Panc1 (cell line): ENCODE measurements around the gene AP5B1. TPM values are rescaled to one million over a fixed set of nuclear protein-coding genes. Genes with fewer than 3 reads are reported as not detected.
A peak's percentile ranks its signal among the peaks of the same experiment; 100 is the strongest.

Experiments
- ATAC-seq: fragments of 200-7000 bp; cut with Tn5 transposase; 2 replicates; pipeline ENCODE4 v1.9.1; 2020; ENCODE audit warnings: mild to moderate bottlenecking, moderate library complexity
- BruUV-seq: library from RNA; stranded (reverse); fragments of 400-500 nt; replicated peaks from 2 replicates; lab custom pipeline; 2021; lab: Mats Ljungman, UMichigan
- CTCF ChIA-PET: fragments of 300-600 bp; sonication (Branson Sonifier 250); formaldehyde crosslinking; loops from one replicate; lab custom pipeline; 2022; ENCODE audit warnings: antibody characterized with exemption; lab: Charles Lee
- POLR2A ChIA-PET: fragments of 300-600 bp; sonication (Branson Sonifier 250); formaldehyde crosslinking; loops from one replicate; lab custom pipeline; 2022; ENCODE audit warnings: antibody characterized with exemption; lab: Charles Lee
- DNase-seq: peaks from one replicate; pipeline ENCODE4 v3.0.0-alpha.2; 2010; ENCODE audit warnings: low read depth, low spot score
- H3K27ac ChIP-seq: 2 replicates; pipeline ENCODE4 v1.5.1; 2011; ENCODE audit warnings: mild to moderate bottlenecking, low read length, inconsistent platforms
- H3K27me3 ChIP-seq: fragments of 200-500 bp; sonication (Bioruptor generic); 2 replicates; pipeline ENCODE4 v1.6.0; 2014; ENCODE audit warnings: low read length, inconsistent platforms; ENCODE audit not compliant: control insufficient read depth, insufficient read depth
- H3K36me3 ChIP-seq: fragments of 200-500 bp; sonication (Bioruptor generic); 2 replicates; pipeline ENCODE4 v1.5.1; 2014; ENCODE audit warnings: inconsistent platforms, mild to moderate bottlenecking, low read length, moderate library complexity; ENCODE audit not compliant: control insufficient read depth, insufficient read depth
- H3K4me1 ChIP-seq: 2 replicates; pipeline ENCODE4 v1.5.1; 2011; ENCODE audit warnings: inconsistent platforms, mild to moderate bottlenecking, low read length, moderate library complexity; ENCODE audit not compliant: control insufficient read depth, insufficient read depth
- H3K4me3 ChIP-seq, 2 experiments: 2 replicates each; pipeline ENCODE4 v1.5.1; 2011 to 2012; ENCODE audit warnings: low read depth in 2 of 2, low read length in 2 of 2, mild to moderate bottlenecking in 2 of 2, inconsistent platforms in 1 of 2, moderate library complexity in 1 of 2
- H3K9me3 ChIP-seq: fragments of 200-500 bp; sonication (Bioruptor generic); 2 replicates; pipeline ENCODE4 v1.5.1; 2014; ENCODE audit warnings: low read depth, mild to moderate bottlenecking, inconsistent platforms, low read length, moderate library complexity; ENCODE audit not compliant: control insufficient read depth, insufficient read depth
- CTCF ChIP-seq: fragments of 450-650 bp; IDR thresholded peaks from 2 replicates; pipeline ENCODE4 v1.5.1; 2017; ENCODE audit warnings: mild to moderate bottlenecking
- POLR2AphosphoS5 ChIP-seq: IDR thresholded peaks from 2 replicates; pipeline ENCODE4 v1.6.1; 2012; ENCODE audit warnings: mild to moderate bottlenecking, low read depth, low read length, moderate library complexity
- REST ChIP-seq, 2 experiments: IDR thresholded peaks; 2 replicates each; pipeline ENCODE4 v1.6.1; 2011 to 2012; ENCODE audit warnings: low read depth in 2 of 2, control low read depth in 1 of 2, low read length in 1 of 2, mild to moderate bottlenecking in 1 of 2, moderate library complexity in 1 of 2; ENCODE audit not compliant: insufficient read depth in 1 of 2
- SIN3A ChIP-seq: IDR thresholded peaks from 2 replicates; pipeline ENCODE4 v1.6.1; 2012; ENCODE audit warnings: low read depth, mild to moderate bottlenecking, low read length, moderate library complexity, borderline replicate concordance; ENCODE audit not compliant: insufficient read depth
- TCF7L2 ChIP-seq: IDR thresholded peaks from 2 replicates; pipeline ENCODE4 v1.6.1; 2011; ENCODE audit warnings: mild to moderate bottlenecking, low read depth, low read length, inconsistent platforms
- in situ Hi-C: cut with HindIII; loops from 2 replicates; pipeline ENCODE4 v1.10.0; 2016; ENCODE audit warnings: low sequenced_read_pairs, low pct_unique_long_range_greater_than_20kb
- intact Hi-C: fragments of 100-400 bp; cut with micrococcal nuclease; formaldehyde crosslinking; loops from one replicate; pipeline ENCODE4 v1.10.0; 2022; ENCODE audit not compliant: unreplicated experiment
- total RNA-seq: library from RNA; stranded (reverse); gene quantifications from one replicate; pipeline ENCODE4 v1.2.1, GENCODE V29; 2021; ENCODE audit not compliant: unreplicated experiment

The AP5B1 gene
- total RNA-seq, 1 experiment from 2014 or later: 35.0 TPM

- H3K9me3 ChIP-seq: no peaks in the 10 kb centered on the region
- ChIA-PET POLR2A (no interaction called here), CTCF (interaction anchor here (0.5 to 2.3 kb wide), 3 partner anchors 26 to 143 kb away, joined by 3 to 24 read pairs (median 3); no protein-coding TSS in a partner anchor)
- 0 out of 2 replicates have a peak overlapping the region, but pooled peaks have one; percentile 3 for H3K27ac ChIP-seq
- peak overlapping the region; percentile 46 to 83 for H3K4me3 ChIP-seq
- no peak for TF ChIP-seq POLR2AphosphoS5
- TF ChIP-seq CTCF: peak; percentile 85
- H3K4me1 ChIP-seq: peaks cover 10% of the 10 kb centered on the region
- H3K36me3 ChIP-seq: peaks cover 3% of the 10 kb centered on the region; the same call in 1 of the 2 replicates
- DNase-seq (no peak), ATAC-seq (peak; percentile 66)
- intact Hi-C loops: loop anchor here (5.0 kb wide), 1 partner anchor 36 kb away; no protein-coding TSS in a partner anchor
- in situ Hi-C loops: no loop called here
- no peaks in the 10 kb centered on the region for H3K27me3 ChIP-seq
- BruUV-seq: no TSS peak
These were observed 581 bp upstream of the AP5B1 start for GRCh38 chr11:65781152-65781961.

GRCh38 chr11:65779919-65780769 lies 632 bp downstream of the AP5B1 start:
- Histone ChIP-seq H3K27ac (peak overlapping the region; percentile 85), H3K36me3 (peaks cover 3% of the 10 kb centered on the region; the same call in 1 of the 2 replicates), H3K4me3 (peak overlapping the region; percentile 83 to 88), H3K27me3 (no peaks in the 10 kb centered on the region), H3K4me1 (peaks cover 10% of the 10 kb centered on the region), H3K9me3 (no peaks in the 10 kb centered on the region)
- TF ChIP-seq TCF7L2: no peak
- peak; percentile 100 for TF ChIP-seq CTCF
- TF ChIP-seq POLR2AphosphoS5: no peak
- TF ChIP-seq SIN3A: peak; percentile 68; the same call in 1 of the 2 replicates
- no peak for TF ChIP-seq REST (IDR thresholded peaks at IDR 0.05; ENCODE audit: insufficient read depth in 1 of 2, low read depth in 2 of 2, low read length in 1 of 2)
- ChIA-PET CTCF (interaction anchor here (0.6 to 2.3 kb wide), 16 partner anchors 9 to 214 kb away, joined by 3 to 24 read pairs (median 5); partner anchors contain the start of genes KAT5 and RNASEH2C), POLR2A (interaction anchor here (0.5 to 0.6 kb wide), 2 partner anchors 191 to 835 kb away, joined by 4 to 9 read pairs; no protein-coding TSS in a partner anchor)
- ATAC-seq (peak; percentile 85), DNase-seq (peak; percentile 38)
- in situ Hi-C loops: no loop called here
- intact Hi-C loops: loop anchor here (5.0 kb wide), 1 partner anchor 37 kb away; no protein-coding TSS in a partner anchor
- BruUV-seq: no TSS peak
